IPS DF 19.7 (cell line): ENCODE measurements around the gene CCT4.
"Not testable (repeated sequence)": the region's sequence is repeated elsewhere in the genome, so short reads cannot be mapped to it uniquely, and the experiment has no call there.

Source experiments
- DNase-seq: peaks from one replicate; pipeline ENCODE4 v3.0.0-alpha.2; 2013; ENCODE audit warnings: low read depth, low spot score

CCT4 gene

DNA sequence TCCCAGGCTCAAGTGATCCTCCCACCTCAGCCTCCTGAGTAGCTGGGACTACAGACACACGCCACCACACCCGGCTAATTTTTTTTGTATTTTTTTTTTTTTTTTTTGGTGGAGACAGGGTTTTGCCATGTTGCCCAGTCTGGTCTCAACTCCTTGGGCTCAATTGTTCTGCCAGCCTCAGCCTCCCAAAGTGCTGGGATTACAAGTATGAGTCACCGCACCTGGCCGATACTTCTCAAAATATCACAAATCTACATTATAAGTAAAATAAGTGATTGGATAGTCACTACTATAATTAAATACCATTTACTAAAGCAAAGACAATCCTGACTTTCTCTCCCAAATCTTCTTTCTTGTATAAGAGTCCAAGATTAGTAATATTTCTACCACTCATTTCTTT is 9.1 kb downstream of the CCT4 start:
- DNase-seq, result not testable (repeated sequence)

DNA sequence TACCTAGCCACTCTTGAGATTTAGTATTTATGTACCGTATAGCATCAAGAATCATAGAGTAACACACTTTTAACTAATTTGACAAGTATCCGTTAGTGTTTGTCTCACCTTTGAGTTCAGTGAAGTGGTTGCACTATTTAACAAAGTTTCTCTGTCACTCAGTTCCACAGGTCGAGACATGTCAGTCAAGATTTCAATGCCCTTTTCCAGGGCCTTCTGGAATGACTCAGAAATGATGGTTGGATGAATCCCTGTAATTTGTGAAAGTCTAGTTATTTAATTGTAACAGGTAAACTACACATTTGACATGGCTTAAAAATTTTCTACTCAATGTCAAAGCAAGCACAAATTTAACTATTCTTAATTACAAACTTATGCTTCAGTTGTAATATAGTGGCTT is 9.7 kb downstream of the CCT4 start:
- DNase-seq, result no peak

DNA sequence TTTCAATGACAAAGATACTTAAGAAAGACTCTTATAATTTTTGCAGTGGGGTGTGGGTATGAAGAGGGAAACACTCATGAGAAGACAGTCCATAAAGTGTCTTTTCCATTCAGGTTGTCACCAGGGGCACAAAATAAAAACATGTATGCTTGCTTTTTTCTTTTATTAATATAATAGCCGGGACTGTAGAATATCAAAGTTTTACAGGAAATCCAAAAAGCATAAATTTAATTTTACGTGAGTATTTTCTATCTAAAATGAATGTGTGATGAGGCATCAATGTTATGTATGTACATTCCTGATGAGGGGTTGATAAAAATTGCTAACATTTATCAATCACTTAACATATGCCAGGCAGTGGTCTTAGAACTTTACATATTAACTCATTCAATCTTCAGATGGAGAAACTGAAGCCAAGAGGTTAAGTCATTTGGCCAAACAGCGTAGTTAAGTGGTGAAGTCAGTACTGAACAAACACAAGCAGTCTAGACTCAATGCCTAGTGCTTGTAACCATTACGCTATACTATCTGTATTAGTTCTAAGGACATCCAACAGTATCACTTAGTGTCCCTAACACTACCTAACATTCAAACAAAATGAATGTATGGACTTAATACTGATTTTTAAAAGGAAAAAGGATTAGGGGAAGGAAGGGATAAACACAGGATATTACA is 10.7 kb downstream of the CCT4 start:
- no peak for DNase-seq

DNA sequence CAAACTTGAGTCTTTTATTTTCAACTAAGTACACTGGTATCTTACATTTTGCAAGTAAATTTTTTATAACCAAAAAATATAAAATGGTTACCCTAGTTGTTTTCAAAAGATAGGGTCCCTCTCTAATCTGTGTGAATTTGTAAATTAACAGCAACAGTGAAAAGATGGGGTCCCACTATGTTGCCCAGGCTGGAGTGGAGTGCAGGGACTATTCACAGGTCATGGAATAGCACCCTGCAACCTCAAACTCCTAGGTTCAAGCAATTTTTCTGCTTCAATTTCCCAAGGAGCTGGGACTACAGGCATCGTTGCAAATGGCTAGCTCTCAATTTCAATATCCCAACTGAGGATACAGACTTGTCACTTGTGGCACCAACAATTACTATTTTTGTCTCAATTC is 12.1 kb downstream of the CCT4 start:
- DNase-seq, result no peak

DNA sequence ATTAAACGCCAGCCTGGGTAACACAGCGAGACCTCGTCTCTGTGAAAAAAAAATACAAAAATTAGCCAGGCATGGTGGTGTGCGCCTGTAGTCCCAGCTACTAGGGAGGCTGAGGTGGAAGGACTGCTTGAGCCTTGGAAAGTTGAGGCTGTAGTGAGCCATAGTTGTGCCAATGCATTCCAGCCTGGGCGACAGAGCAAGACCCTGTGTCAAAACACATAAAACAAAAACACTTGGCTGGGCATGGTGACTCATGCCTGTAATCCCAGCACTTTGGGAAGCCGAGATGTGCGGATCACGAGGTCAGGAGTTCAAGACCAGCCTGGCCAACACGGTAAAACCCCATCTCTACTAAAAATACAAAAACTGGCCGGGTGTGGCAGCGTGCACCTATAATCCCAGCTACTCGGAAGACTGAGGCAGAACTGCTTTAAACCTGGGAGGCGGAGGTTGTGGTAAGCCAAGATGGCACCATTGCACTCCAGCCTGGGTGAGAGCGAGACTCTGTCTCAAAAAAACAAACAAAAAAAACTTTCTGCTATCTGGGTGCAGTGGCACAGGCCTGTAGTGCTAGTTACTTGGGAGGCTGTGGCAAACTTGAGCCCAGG is 21.9 kb downstream of the CCT4 start:
- not testable (repeated sequence) for DNase-seq

DNA sequence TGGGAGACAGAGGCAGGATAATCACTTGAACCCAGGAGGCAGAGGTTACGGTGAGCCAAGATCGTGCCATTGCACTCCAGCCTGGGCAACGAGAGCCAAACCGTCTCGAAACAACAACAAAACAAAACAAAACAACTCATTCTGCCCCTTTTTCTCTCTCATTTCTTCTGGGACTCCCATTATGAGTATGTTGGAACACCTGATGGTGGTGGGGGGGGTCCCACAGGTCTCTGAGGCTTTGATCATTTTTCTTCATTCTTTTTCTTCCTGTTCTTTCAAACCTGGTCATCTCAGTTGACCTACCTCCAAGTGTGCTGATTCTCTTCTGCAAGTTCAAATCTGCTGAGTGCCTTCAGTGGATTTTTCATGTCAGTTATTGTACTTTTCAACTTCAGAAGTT is 26.4 kb downstream of the CCT4 start:
- no peak for DNase-seq

DNA sequence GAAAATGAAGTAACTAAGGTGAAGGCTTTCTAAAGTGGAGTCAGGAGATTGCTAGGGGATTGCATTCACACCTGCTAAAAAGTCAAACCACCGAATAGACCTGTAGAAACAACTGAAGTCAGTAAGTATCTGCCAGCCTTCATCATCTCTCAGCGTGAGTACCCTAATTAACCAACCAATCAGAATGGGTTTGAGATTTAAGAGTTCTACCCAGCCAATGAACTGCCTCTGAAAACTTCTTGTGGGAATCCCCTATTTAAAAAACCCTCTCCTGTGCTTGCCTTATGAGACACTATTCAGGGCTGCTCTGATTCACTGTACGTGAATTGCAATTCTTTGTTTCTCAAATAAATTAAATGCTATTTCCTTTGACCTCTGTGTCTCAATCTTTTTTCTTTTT is 31.2 kb downstream of the CCT4 start:
- DNase-seq, result no peak

DNA sequence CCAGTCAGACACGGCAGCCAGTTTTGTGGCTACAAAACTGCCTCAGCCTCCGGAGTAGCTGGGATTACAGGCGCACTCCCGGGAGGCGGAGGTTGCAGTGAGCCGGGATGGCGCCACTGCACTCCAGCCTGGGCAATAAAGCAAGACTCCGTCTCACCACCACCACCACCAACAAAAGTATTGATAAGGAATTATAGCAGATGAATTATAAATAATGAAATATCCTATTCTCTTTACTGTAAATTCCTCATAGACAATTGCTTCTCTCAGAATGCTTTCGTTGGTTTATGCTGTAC is 33.2 kb downstream of the CCT4 start:
- DNase-seq, result no peak

DNA sequence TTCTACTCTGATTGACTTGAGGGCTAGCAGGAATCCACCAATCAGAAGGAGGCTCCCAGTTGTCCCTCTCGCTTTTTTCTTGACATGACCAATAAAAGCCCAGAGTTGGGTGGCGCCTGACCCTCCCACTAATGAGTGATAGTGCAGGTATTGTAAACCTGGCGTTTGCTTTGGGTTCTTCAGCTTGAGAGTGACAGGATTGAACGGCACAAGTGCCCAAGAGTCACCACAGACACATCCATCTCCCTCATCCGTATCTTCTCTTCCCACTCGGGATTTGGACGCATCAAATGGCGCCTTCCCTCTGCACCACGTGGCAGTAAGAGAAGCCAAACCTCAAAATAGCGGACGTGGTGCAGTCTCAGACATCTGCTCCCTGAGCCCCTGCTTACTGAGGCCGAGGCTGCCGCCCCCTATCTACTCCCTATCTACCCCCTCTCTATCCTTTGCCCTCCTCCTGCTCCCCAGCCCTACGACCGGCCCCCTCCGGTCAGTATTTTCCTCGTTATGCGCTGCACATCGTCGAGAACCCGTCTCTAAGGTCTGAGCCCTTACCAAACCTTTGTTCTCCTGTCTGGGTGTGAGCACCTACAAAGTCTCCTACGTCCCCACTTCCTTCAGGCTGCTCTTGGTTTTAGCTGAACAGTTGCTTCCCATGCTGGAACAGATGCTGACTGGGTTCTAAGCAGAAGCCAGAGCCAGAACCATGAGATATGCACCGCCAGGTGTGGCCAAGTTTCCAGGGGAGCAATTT is 33.7 kb downstream of the CCT4 start:
- DNase-seq, result peak; percentile 97

DNA sequence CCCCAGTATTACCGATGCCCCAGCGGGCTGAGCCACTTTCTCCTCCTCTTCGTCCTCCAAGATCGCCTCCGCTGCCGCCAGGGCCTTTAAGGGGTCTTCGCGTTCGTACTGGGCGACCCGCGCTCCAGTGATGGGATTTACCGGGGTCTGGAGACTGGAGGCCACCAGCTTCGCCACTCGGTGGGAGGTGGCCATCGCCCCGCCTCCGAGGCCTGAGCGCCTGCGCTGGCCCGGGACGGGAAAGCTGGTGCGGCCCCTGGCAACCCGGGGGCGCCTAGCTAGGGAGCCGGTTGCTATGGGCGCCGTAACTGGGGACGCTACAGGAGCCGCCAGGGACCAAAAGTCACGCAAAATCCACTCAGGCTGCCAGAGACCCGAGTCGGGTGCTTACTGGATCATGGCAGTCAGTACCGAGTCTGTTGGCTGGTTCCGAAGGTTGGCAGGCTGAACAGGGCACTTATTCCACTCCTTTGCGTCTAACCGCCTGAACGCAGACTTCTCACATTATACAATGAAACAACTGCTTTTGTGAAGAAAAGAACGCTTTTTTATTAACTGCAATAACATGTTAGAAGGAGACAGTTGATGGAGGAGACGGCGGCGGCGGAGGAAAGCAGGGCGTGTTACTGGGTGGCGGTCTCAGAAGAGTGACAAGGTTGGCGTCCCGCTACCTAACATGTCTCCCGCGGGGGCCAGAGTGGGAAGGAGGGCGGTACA is 34.5 kb downstream of the CCT4 start, which contains the start of gene FAM161A:
Gene FAM161A, minus strand, starts transcription at position 214 of the 717 bp plus-strand sequence. Its CDS starts 19 bp downstream, at position 195.
- peak; percentile 15 for DNase-seq

DNA sequence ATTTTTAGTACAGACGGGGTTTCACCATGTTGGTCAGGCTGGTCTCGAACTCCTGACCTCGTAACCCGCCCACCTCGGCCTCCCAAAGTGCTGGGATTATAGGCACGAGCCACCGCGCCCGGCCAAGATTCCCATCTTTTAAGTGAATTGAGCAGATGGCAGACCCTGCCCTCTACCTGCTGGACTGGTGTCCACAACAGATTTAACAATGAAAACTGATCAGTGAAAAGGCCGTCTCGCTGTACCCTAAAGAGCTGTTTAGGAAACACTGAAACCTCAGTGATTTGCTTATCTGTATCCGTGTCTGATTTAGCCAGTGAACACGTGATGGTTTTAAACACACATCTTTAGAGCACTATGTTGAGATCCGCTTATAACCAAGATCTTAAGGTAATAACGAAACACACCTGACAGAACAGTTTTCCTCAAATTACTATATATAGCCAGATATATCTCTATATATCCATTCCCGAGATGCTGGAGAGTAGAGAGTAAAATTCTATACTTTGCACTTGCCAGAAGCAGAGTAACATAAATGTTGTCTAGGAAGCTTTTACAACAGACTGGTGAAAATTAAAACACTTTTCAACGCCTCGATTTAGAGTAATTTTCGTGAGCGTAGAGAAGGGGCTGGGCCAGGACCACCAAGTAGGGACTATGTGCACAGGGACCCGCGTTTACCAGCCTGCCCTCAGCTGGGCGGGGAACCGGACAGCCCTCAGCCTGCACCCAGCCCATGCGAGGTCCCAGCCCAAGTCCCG is 35.2 kb downstream of the CCT4 start:
- DNase-seq, result no peak

DNA sequence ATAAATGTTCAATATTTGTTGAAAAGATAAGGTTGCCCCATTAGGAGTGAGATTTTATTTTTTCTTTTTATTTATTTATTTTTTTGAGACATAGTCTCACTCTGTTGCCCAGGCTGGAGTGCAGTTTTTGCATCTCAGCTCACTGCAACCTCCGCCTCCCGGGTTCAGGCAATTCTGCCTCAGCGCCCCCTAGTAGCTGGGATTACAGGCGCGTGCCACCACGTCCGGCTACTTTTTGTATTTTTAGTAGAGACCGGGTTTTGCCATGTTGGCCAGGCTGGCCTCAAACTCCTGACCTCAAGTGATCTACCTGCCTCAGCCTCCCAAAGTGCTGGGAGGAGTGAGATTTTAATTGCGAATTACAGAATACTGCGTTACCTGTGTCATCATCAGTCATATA is 37.2 kb downstream of the CCT4 start:
- DNase-seq, result not testable (repeated sequence)

DNA sequence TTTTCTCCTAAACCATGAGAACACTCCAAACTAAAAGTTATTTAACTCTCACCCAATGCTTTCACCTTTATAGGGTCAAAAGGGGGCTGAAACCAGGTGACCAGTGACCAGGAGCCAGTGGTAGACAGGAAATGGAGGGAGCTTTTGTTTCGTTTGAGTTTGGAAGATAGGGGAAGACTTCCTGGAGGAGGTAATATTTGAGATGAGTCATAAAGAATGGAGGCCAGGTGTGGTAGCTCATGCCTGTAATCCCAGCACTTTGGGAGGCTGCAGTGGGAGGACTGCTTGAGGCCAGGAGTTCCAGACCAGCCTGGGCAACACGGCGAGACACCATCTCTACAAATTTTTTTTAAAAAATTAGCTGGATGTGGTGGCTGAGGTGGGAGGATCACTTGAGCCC is 43.1 kb downstream of the CCT4 start:
- no peak for DNase-seq

DNA sequence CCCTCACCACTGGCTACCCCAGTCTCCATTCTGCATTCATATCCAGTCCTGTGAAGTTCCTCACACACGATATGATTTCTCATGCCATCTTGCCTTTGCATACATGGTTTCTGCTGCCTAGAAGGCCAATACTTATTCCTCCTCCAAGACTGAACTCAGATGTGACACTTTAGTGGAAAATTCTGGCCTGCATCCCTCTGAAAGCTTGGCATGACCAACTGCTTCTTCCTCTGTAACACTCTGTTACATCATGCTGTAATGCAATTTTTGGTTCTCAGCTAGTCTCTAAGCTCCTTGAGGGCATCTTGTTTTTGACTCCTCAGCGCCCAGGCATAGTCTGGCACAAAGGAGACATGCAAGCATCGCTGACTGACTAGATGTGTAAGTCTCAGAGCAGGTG is 47.2 kb downstream of the CCT4 start:
- DNase-seq, result no peak

DNA sequence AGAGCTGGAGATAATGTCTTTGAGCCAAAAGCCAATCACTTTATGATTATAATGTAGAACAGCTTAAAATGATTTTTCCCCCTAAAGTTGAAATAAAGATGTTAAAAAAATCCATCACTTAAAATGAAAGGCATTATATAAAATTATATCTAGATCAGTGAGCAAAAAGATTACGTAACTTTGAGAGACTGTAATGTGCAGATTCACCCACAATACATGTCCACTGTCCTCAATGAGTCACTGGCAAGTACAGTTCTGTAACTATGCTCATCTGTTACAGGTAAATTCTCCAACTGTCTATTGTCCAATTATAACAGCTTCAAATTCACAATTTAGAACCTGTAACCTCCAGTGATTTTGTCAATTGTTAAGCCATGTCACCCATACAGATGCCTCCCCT is 53.6 kb downstream of the CCT4 start:
- DNase-seq, result no peak

DNA sequence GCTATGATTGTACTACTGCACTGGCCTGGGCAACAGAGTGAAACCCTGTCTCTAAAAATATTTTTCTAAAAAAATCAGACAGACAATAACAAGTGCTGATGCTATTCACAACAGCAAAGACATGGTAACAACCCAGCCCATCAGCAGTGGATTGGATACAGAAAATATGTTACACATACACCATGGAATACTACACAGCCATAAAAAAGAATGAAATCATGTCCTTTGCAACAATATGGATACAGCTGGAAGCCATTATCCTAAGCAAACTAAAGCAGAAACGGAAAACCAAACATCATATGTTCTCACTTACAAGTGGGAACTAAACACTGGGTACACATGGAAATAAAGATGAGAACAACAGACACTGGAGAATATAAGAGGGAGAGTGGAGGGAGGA is 54.5 kb downstream of the CCT4 start:
- no peak for DNase-seq

DNA sequence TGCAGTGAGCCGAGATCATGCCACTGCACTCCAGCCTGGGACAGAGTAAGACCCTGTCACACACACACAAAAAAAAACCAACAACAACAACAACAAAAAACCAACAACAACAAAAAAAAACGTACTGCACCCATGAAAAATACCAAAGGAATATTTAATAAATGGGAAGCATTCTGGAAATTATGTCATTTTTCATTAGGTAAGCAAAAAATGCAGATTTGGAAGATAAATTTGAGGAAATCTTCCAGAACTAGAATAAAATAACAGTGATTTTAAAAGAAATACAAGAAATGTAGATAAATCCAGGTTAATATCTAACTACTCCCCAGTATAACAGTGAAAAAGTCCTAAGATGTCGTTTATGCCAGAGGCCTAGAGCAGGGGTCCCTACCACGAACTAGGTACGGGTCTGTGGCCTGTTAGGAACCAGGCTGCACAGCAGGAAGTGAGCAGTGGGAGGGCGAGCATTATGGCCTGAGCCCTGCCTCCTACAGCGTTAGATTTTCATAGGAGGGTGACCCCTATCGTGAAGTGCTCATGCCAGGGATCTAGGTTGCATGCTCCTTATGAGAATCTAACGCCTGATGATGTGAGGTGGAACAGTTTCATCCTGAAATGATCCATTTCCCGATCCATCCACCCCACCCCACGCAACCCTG is 56.1 kb downstream of the CCT4 start:
- no peak for DNase-seq

DNA sequence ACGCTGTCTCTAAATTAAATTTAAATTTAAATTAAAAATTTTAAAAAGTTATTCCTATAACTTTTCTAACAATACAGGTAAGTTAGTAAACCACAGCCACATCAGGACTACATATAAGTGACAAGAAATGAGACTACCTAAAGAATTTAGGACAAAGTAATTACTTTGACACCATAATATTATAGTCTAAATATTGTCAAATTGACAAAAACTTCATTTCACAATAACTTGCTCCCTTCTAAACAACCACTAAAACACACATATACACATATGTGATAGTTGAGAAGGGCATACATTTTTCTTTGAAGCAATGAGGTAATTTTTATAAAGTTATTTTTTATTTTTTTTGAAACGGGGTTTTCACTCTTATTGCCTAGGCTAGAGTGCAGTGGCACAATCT is 66.2 kb downstream of the CCT4 start:
- no peak for DNase-seq
